Activated B cell treated with CpG ODN at 0.5 μM for 24 hours (primary cell): ENCODE measurements around the gene POLN. TPM values are rescaled to one million over a fixed set of nuclear protein-coding genes. Genes with fewer than 3 reads are reported as not detected.

ENCODE experiments used
- ATAC-seq: fragments of 200-7000 bp; cut with Tn5 transposase; one replicate; pipeline ENCODE4 v1.10.0; 2021; ENCODE audit warnings: low read depth, mild to moderate bottlenecking, moderate library complexity
- CTCF ChIA-PET: fragments of 350-600 bp; sonication (Branson Sonifier 250); formaldehyde crosslinking; loops from one replicate; lab custom pipeline; 2021; ENCODE audit warnings: antibody characterized with exemption; lab: Charles Lee
- POLR2A ChIA-PET: fragments of 350-600 bp; sonication (Branson Sonifier 250); formaldehyde crosslinking; loops from one replicate; lab custom pipeline; 2021; ENCODE audit warnings: antibody characterized with exemption; lab: Charles Lee
- DNase-seq: peaks from one replicate; pipeline ENCODE4 v3.0.0; 2022
- H3K27ac Mint-ChIP-seq: one replicate; pipeline ENCODE4 v1.8.0; 2020; ENCODE audit warnings: mixed read lengths
- H3K27me3 Mint-ChIP-seq: one replicate; pipeline ENCODE4 v1.8.0; 2021; ENCODE audit warnings: mixed read lengths
- H3K36me3 Mint-ChIP-seq: one replicate; pipeline ENCODE4 v1.8.0; 2021; ENCODE audit warnings: low read depth, mixed read lengths
- H3K4me1 Mint-ChIP-seq: one replicate; pipeline ENCODE4 v1.8.0; 2021; ENCODE audit warnings: mixed read lengths
- H3K4me3 Mint-ChIP-seq: one replicate; pipeline ENCODE4 v1.8.0; 2020; ENCODE audit warnings: mild to moderate bottlenecking, mixed read lengths
- H3K9me3 Mint-ChIP-seq: one replicate; pipeline ENCODE4 v1.8.0; 2020; ENCODE audit warnings: mixed read lengths
- CTCF ChIP-seq: fragments of 200-600 bp; IDR thresholded peaks from one replicate; pipeline ENCODE4 v1.8.0; 2022; ENCODE audit warnings: antibody characterized with exemption, mild to moderate bottlenecking
- intact Hi-C: fragments of 100-400 bp; cut with micrococcal nuclease; formaldehyde crosslinking; loops from one replicate; pipeline ENCODE4 v1.15.1; 2024
- total RNA-seq: library from RNA; stranded (reverse); gene quantifications from 2 replicates; pipeline ENCODE4 v1.2.3, GENCODE V29; 2022

Gene POLN
- total RNA-seq, 1 donor from 2014 or later: 1.4 TPM

DNA sequence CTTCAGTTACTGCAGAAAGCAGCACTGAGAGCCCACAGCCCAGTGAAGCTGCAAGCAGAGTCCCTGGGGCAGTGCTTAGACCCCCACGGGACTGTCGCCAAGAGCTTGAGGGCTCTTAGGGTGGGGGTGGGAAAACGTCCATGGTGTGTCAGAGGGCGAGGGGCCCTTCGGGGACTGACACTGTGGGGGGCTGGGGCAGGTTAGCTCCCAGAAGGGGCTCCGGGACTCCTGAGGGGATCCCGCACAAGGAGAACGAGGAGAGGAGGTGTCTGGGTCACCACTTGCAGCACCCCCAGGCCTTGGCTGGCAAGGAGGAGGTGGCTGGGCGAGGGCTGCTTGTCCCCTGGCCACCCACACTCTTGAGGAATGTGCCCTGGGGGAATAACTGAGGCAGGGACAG, 162.0 kb downstream of the POLN start:
- intact Hi-C loops: no loop called here
- ATAC-seq (no peak), DNase-seq (no peak)
- H3K36me3 Mint-ChIP-seq: no peaks in the 10 kb centered on the region
- H3K4me1 Mint-ChIP-seq: no peaks in the 10 kb centered on the region
- H3K9me3 Mint-ChIP-seq: no peaks in the 10 kb centered on the region
- H3K27ac Mint-ChIP-seq: no peak overlapping the region
- peaks cover 5% of the 10 kb centered on the region for H3K27me3 Mint-ChIP-seq
- no peak for TF ChIP-seq CTCF
- ChIA-PET CTCF (no interaction called here), POLR2A (no interaction called here)
- no peak overlapping the region for H3K4me3 Mint-ChIP-seq

GRCh38 chr4:2079006-2079405, 162.9 kb downstream of the POLN start:
- Mint-ChIP-seq H3K4me1 (no peaks in the 10 kb centered on the region), H3K36me3 (no peaks in the 10 kb centered on the region), H3K9me3 (no peaks in the 10 kb centered on the region), H3K4me3 (no peak overlapping the region), H3K27me3 (peaks cover 4% of the 10 kb centered on the region), H3K27ac (no peak overlapping the region)
- intact Hi-C loops: no loop called here
- ChIA-PET CTCF (no interaction called here), POLR2A (no interaction called here)
- TF ChIP-seq CTCF: no peak
- DNase-seq: no peak
- ATAC-seq: no peak

GRCh38 chr4:2078584-2078983, 163.3 kb downstream of the POLN start:
- POLR2A ChIA-PET: no interaction called here
- DNase-seq (no peak), ATAC-seq (no peak)
- H3K4me1 Mint-ChIP-seq: no peaks in the 10 kb centered on the region
- H3K9me3 Mint-ChIP-seq: no peaks in the 10 kb centered on the region
- CTCF ChIA-PET: no interaction called here
- no peak overlapping the region for H3K27ac Mint-ChIP-seq
- no peak overlapping the region for H3K4me3 Mint-ChIP-seq
- no peaks in the 10 kb centered on the region for H3K36me3 Mint-ChIP-seq
- TF ChIP-seq CTCF: no peak
- intact Hi-C loops: no loop called here
- H3K27me3 Mint-ChIP-seq: peaks cover 3% of the 10 kb centered on the region

- Mint-ChIP-seq H3K4me3 (no peak overlapping the region), H3K27me3 (no peaks in the 10 kb centered on the region), H3K36me3 (no peaks in the 10 kb centered on the region), H3K27ac (no peak overlapping the region), H3K9me3 (no peaks in the 10 kb centered on the region), H3K4me1 (no peaks in the 10 kb centered on the region)
- CTCF ChIA-PET: no interaction called here
- no peak for ATAC-seq
- intact Hi-C loops: no loop called here
- DNase-seq: no peak
- no peak for TF ChIP-seq CTCF
- POLR2A ChIA-PET: no interaction called here
Measured at GRCh38 chr4:2077537-2078460, 164.1 kb downstream of the POLN start.

DNA sequence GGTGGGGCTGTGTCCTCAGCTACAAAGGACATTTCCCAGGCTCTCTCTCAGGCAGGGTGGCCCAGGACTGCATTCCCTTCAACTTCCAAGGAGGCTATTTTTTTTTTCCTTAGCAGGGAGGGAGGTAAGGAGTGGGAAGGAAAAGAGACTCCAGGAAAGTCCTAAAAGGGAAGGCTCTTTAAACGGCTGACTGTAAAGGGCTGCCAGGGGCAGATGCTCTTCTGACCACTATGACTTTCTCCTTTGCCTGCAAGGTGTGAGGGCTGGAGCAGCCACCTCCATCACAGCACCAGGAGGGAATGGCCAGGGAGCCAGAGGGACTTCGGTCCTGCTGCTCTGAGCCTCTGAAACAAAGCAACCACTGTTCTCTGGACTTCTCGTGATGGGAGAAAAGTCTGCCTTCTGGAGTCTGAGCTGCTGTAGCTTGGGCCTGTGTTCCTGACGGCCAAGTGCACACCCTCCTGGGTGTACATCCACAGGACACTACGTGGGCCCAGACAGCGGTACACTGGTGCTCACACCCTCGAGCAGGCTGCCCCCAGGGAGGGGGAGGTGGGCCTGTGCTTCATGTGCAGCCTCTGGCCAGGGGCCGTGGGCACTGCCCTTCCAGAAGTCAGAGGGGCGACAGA, 164.9 kb downstream of the POLN start:
- intact Hi-C loops: no loop called here
- no peaks in the 10 kb centered on the region for H3K27me3 Mint-ChIP-seq
- no peaks in the 10 kb centered on the region for H3K36me3 Mint-ChIP-seq
- CTCF ChIA-PET: no interaction called here
- no peaks in the 10 kb centered on the region for H3K9me3 Mint-ChIP-seq
- H3K27ac Mint-ChIP-seq: no peak overlapping the region
- no peak for TF ChIP-seq CTCF
- POLR2A ChIA-PET: no interaction called here
- DNase-seq (no peak), ATAC-seq (no peak)
- no peak overlapping the region for H3K4me3 Mint-ChIP-seq
- H3K4me1 Mint-ChIP-seq: no peaks in the 10 kb centered on the region
